Liver (tissue), 9 donors: ENCODE measurements around the gene SLC35A3. TPM values are rescaled to one million over a fixed set of nuclear protein-coding genes. Genes with fewer than 3 reads are reported as not detected.

Source experiments
- DNase-seq: peaks from one replicate; pipeline ENCODE4 v3.0.0-alpha.2; 2017; ENCODE audit warnings: low spot score
- H3K27ac ChIP-seq, 2 donors: one replicate each; pipeline ENCODE4 v1.7.0; 2013; ENCODE audit warnings: inconsistent platforms in 2 of 2, low read length in 2 of 2, control low read depth in 1 of 2, low read depth in 1 of 2, mild to moderate bottlenecking in 1 of 2
- H3K27me3 ChIP-seq, 4 donors: one replicate each; pipeline versions ENCODE4 v1.6.1 to v1.7.0; 2013; ENCODE audit warnings: low read length in 3 of 4, inconsistent platforms in 1 of 4, mild to moderate bottlenecking in 1 of 4, moderate library complexity in 1 of 4; ENCODE audit not compliant: control insufficient read depth in 4 of 4, insufficient read depth in 4 of 4
- H3K36me3 ChIP-seq, 4 donors: one replicate each; pipeline versions ENCODE4 v1.6.1 to v1.7.0; 2013; ENCODE audit warnings: low read length in 3 of 4, mild to moderate bottlenecking in 3 of 4, low read depth in 1 of 4, moderate library complexity in 1 of 4; ENCODE audit not compliant: control insufficient read depth in 4 of 4, insufficient read depth in 3 of 4
- H3K4me1 ChIP-seq, 4 donors: one replicate each; pipeline versions ENCODE4 v1.6.1 to v1.7.0; 2013; ENCODE audit warnings: low read length in 3 of 4, mild to moderate bottlenecking in 3 of 4, moderate library complexity in 1 of 4; ENCODE audit not compliant: control insufficient read depth in 4 of 4, insufficient read depth in 4 of 4
- H3K4me3 ChIP-seq, 3 donors: one replicate each; pipeline versions ENCODE4 v1.6.1 to v1.7.0; 2013; ENCODE audit warnings: low read length in 3 of 3, control low read depth in 1 of 3, low read depth in 1 of 3, mild to moderate bottlenecking in 1 of 3
- H3K9ac ChIP-seq, 2 donors: one replicate each; pipeline ENCODE4 v1.7.0; 2013; ENCODE audit warnings: low read length in 2 of 2, mild to moderate bottlenecking in 2 of 2, moderate library complexity in 2 of 2, control low read depth in 1 of 2, low read depth in 1 of 2
- H3K9me3 ChIP-seq, 4 donors: one replicate each; pipeline versions ENCODE4 v1.6.1 to v1.7.0; 2013; ENCODE audit warnings: low read length in 3 of 4; ENCODE audit not compliant: control insufficient read depth in 4 of 4
- CTCF ChIP-seq: fragments of 150-350 bp; IDR thresholded peaks from 2 replicates; pipeline ENCODE4 v1.5.1; 2017; ENCODE audit warnings: improper control_type of control experiment, low read depth, low read length; ENCODE audit not compliant: missing input control
- EGR1 ChIP-seq, 2 donors: IDR thresholded peaks; 2 replicates each; pipeline ENCODE4 v1.6.1; 2016 to 2018; ENCODE audit warnings: antibody characterized with exemption in 2 of 2, low read depth in 2 of 2
- FOXA1 ChIP-seq: IDR thresholded peaks from 2 replicates; pipeline ENCODE4 v1.6.1; 2016; ENCODE audit warnings: antibody characterized with exemption
- FOXA2 ChIP-seq: IDR thresholded peaks from 2 replicates; pipeline ENCODE4 v1.6.1; 2016; ENCODE audit warnings: antibody characterized with exemption
- GABPA ChIP-seq, 2 donors: IDR thresholded peaks in 1 of 2; conservative IDR thresholded peaks in 1 of 2; 2 replicates each; pipeline ENCODE4 v1.6.1; 2016; ENCODE audit warnings: antibody characterized with exemption in 2 of 2, mild to moderate bottlenecking in 1 of 2, moderate library complexity in 1 of 2
- HNF4A ChIP-seq, 2 donors: conservative IDR thresholded peaks; 2 replicates each; pipeline ENCODE4 v1.6.1; 2016; ENCODE audit warnings: antibody characterized with exemption in 2 of 2, mild to moderate bottlenecking in 2 of 2
- HNF4G ChIP-seq: IDR thresholded peaks from 2 replicates; pipeline ENCODE4 v1.6.1; 2016; ENCODE audit warnings: antibody characterized with exemption
- NR2F2 ChIP-seq: IDR thresholded peaks from 2 replicates; pipeline ENCODE4 v1.6.1; 2016; ENCODE audit warnings: antibody characterized with exemption
- RAD21 ChIP-seq, 2 donors: IDR thresholded peaks; 2 replicates each; pipeline ENCODE4 v1.6.1; 2016; ENCODE audit warnings: antibody characterized with exemption in 2 of 2, mild to moderate bottlenecking in 2 of 2
- REST ChIP-seq: IDR thresholded peaks from 2 replicates; pipeline ENCODE4 v1.6.1; 2016; ENCODE audit warnings: antibody characterized with exemption, mild to moderate bottlenecking
- SP1 ChIP-seq: IDR thresholded peaks from 2 replicates; pipeline ENCODE4 v1.6.1; 2018; ENCODE audit warnings: antibody characterized with exemption, mild to moderate bottlenecking
- TAF1 ChIP-seq: conservative IDR thresholded peaks from 2 replicates; pipeline ENCODE4 v1.6.1; 2016; ENCODE audit warnings: antibody characterized with exemption, mild to moderate bottlenecking
- WGBS: extraction: QIAGEN DNeasy Blood & Tissue Kit; methylation state at CpG from one replicate; pipeline ENCODE4 v1.1.7; 2013; 5-methylcytosine and 5-hydroxymethylcytosine counted together
- polyA plus RNA-seq, 2 donors: library from polyadenylated mRNA; stranded (reverse) in 1 of 2; unstranded in 1 of 2; fragments of 200-250 nt in 1 of 2; fragments of >200 nt in 1 of 2; fragmentation: Nextera tagmentation in 1 of 2; extraction: Ambion mirVana in 1 of 2; gene quantifications; one replicate each; pipeline versions ENCODE4 v1.2.1 to v1.2.3, GENCODE V29; 2013 to 2015
- total RNA-seq, 2 donors: library from RNA; depleted of rRNA; stranded (reverse); fragments of >200 nt; gene quantifications; one replicate each; pipeline ENCODE4 v1.2.3, GENCODE V29; 2014
- TF ChIP-seq, protein P1 (sequence below): IDR thresholded peaks from 2 replicates; pipeline ENCODE4 v1.6.1; 2016; ENCODE audit warnings: antibody characterized with exemption
- TF ChIP-seq, protein P2 (sequence below): IDR thresholded peaks from 2 replicates; pipeline ENCODE4 v1.6.1; 2016; ENCODE audit warnings: antibody characterized with exemption
- donor health status: healthy.
- donor health status: healthy.
- donor health status: healthy.
- donor health status: healthy.
- donor health status: healthy.

SLC35A3 gene
- total and polyA plus RNA-seq, 4 donors = 12.1 to 35.1 (median 14.4) TPM

GRCh38 chr1:99994496-99994895, 24.7 kb downstream of the SLC35A3 start:
- peaks cover 0 to 9% (median 5%) of the 10 kb centered on the region in 4 donors for H3K36me3 ChIP-seq
- WGBS = 96% methylated on average over 3 of the region's 3 CpGs
- H3K4me1 ChIP-seq = no peaks in the 10 kb centered on the region
- peaks cover 0 to 7% (median under 1%) of the 10 kb centered on the region in 4 donors for H3K9me3 ChIP-seq
- H3K27ac ChIP-seq = no peak overlapping the region
- TF ChIP-seq FOXA1 (no peak), RAD21 (IDR thresholded peaks at IDR 0.05) (no peak), HNF4A (conservative IDR thresholded peaks at IDR 0.05) (no peak), CTCF (no peak), NR2F2 (no peak), SP1 (no peak)
- TF ChIP-seq, protein P1, sequence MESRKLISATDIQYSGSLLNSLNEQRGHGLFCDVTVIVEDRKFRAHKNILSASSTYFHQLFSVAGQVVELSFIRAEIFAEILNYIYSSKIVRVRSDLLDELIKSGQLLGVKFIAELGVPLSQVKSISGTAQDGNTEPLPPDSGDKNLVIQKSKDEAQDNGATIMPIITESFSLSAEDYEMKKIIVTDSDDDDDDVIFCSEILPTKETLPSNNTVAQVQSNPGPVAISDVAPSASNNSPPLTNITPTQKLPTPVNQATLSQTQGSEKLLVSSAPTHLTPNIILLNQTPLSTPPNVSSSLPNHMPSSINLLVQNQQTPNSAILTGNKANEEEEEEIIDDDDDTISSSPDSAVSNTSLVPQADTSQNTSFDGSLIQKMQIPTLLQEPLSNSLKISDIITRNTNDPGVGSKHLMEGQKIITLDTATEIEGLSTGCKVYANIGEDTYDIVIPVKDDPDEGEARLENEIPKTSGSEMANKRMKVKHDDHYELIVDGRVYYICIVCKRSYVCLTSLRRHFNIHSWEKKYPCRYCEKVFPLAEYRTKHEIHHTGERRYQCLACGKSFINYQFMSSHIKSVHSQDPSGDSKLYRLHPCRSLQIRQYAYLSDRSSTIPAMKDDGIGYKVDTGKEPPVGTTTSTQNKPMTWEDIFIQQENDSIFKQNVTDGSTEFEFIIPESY = no peak
- DNase-seq = no peak
- no peak overlapping the region for H3K9ac ChIP-seq
- H3K4me3 ChIP-seq = no peak overlapping the region
- no peaks in the 10 kb centered on the region for H3K27me3 ChIP-seq

- Histone ChIP-seq H3K9ac (no peak overlapping the region), H3K4me1 (no peaks in the 10 kb centered on the region), H3K4me3 (no peak overlapping the region), H3K27ac (no peak overlapping the region), H3K9me3 (peaks cover 0 to 4% (median 0%) of the 10 kb centered on the region in 4 donors), H3K27me3 (no peaks in the 10 kb centered on the region), H3K36me3 (peaks cover 0 to 8% (median 2%) of the 10 kb centered on the region in 4 donors)
- DNase-seq = no peak
- TF ChIP-seq EGR1 (IDR thresholded peaks at IDR 0.05; ENCODE audit: low read depth in 2 of 2) = no peak
- no peak for TF ChIP-seq NR2F2
- no peak for TF ChIP-seq FOXA1
- TF ChIP-seq, protein P2, sequence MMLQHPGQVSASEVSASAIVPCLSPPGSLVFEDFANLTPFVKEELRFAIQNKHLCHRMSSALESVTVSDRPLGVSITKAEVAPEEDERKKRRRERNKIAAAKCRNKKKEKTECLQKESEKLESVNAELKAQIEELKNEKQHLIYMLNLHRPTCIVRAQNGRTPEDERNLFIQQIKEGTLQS = no peak
- TF ChIP-seq FOXA2 = no peak
- no peak for TF ChIP-seq RAD21 (IDR thresholded peaks at IDR 0.05)
- WGBS = 94% methylated on average over 4 of the region's 4 CpGs
These were observed 27.2 kb downstream of the SLC35A3 start for GRCh38 chr1:99996951-99997350.

- no peak overlapping the region for H3K9ac ChIP-seq
- no peaks in the 10 kb centered on the region for H3K9me3 ChIP-seq
- H3K4me3 ChIP-seq = no peak overlapping the region
- H3K4me1 ChIP-seq = no peaks in the 10 kb centered on the region
- H3K27me3 ChIP-seq = no peaks in the 10 kb centered on the region
- peaks cover 0 to 3% (median 0%) of the 10 kb centered on the region in 4 donors for H3K36me3 ChIP-seq
- DNase-seq = no peak
- WGBS = 98% methylated on average over 2 of the region's 2 CpGs
- no peak overlapping the region for H3K27ac ChIP-seq
- TF ChIP-seq TAF1 (no peak), NR2F2 (no peak), HNF4A (conservative IDR thresholded peaks at IDR 0.05) (no peak), REST (no peak), FOXA1 (no peak), EGR1 (IDR thresholded peaks at IDR 0.05; ENCODE audit: low read depth in 2 of 2) (no peak), GABPA (IDR thresholded peaks at IDR 0.05 in 1 of 2, conservative IDR thresholded peaks at IDR 0.05 in 1 of 2) (no peak), FOXA2 (no peak), HNF4G (no peak), RAD21 (IDR thresholded peaks at IDR 0.05) (no peak)
- TF ChIP-seq, protein P2 = no peak
- TF ChIP-seq, protein P1 = no peak
These were observed 31.7 kb downstream of the SLC35A3 start for GRCh38 chr1:100001462-100001861.
